Activated T-helper 2 cell treated with anti-CD3 and anti-CD28 coated beads, Interferon-gamma antibody, Interleukin-2, Interleukin-4, amounts not matched to agents 10 μg/mL and 5 μg/mL and 100 μg/mL, durations not matched to agents 14 hours and 24 hours and 36 hours (primary cell): ENCODE data around the gene ZNF383. TPM values are rescaled to one million over a fixed set of nuclear protein-coding genes. Genes with fewer than 3 reads are reported as not detected.
"Not testable (repeated sequence)": the region's sequence is repeated elsewhere in the genome, so short reads cannot be mapped to it uniquely, and the experiment has no call there.

Experiments
- DNase-seq: peaks from one replicate; pipeline ENCODE4 v3.0.0; 2021; ENCODE audit warnings: low spot score
- H3K27ac Mint-ChIP-seq: one replicate; pipeline ENCODE4 v1.8.0; 2021; ENCODE audit warnings: mixed read lengths
- H3K27me3 Mint-ChIP-seq: one replicate; pipeline ENCODE4 v1.8.0; 2021; ENCODE audit warnings: low read depth, mixed read lengths
- H3K36me3 Mint-ChIP-seq: one replicate; pipeline ENCODE4 v1.8.0; 2021; ENCODE audit warnings: low read depth, mixed read lengths
- H3K4me1 Mint-ChIP-seq: one replicate; pipeline ENCODE4 v1.8.0; 2021; ENCODE audit warnings: low read depth, mixed read lengths
- H3K4me3 Mint-ChIP-seq: one replicate; pipeline ENCODE4 v1.8.0; 2021; ENCODE audit warnings: low read depth, mild to moderate bottlenecking, moderate library complexity, mixed read lengths
- H3K9me3 Mint-ChIP-seq: one replicate; pipeline ENCODE4 v1.8.0; 2021; ENCODE audit warnings: mixed read lengths
- intact Hi-C: fragments of 100-400 bp; cut with micrococcal nuclease; formaldehyde crosslinking; loops from one replicate; pipeline ENCODE4 v1.15.1; 2023
- total RNA-seq: library from RNA; stranded (reverse); gene quantifications from 2 replicates; pipeline ENCODE4 v1.2.3, GENCODE V29; 2022

ZNF383 gene
- 5.2 and 7.4 TPM in 2 replicates for total RNA-seq

DNA sequence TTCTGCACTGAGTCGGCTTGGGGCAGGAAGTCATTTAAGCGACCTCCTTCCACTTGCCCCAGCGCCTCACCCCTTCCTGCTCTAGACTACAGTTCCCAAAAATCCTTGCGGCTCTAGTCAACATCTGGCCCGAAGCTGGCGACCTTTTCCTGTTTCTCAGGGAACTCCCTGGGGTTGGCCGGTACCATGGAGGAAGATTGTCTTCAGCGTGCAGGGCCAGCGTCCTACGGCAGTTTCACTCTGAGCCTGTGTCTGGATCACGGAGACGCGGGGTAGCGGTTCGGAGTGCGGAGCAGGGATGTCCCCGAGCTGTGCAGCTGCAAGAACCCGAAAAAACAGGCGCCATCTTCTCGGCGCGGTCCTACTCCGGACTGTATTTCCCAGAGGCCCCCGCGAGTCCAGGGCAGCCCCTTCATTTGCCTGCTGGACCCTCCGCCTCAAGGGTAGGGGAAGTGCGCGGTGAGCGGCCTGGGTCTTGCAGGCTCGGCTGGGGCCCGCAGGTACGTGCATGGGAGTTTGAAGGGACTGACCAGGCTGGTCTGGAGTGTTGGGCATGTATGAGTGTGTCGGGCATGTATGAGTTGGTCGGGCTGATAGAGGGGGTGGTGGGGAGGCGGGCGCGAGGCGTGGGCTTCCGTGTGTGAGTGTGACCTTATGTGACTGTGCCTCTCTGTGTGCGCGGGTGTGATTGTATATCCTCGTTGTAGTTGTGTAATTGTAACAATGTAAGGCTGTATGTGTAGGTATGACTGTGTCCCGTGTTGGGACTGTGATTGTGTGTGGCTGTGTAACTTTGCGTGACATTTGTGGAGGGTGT, at the start of gene ZNF383:
Gene ZNF383, plus strand, starts transcription at position 440 of the 817 bp plus-strand sequence. CDS start 12,240 bp downstream, outside the sequence.
- Mint-ChIP-seq H3K36me3 (peaks cover 47% of the 10 kb centered on the region), H3K4me1 (peaks cover 11% of the 10 kb centered on the region), H3K27ac (peak within 1 kb of the TSS; percentile 91), H3K9me3 (peaks cover 52% of the 10 kb centered on the region), H3K27me3 (no peaks in the 10 kb centered on the region), H3K4me3 (peak within 1 kb of the TSS; percentile 96)
- peak; percentile 80 for DNase-seq
- intact Hi-C loops = loop anchor here (1.0 to 10.0 kb wide), 14 partner anchors 46 to 1003 kb away; partner anchors contain the start of genes ZFP14, ZFP30, ZNF146 and ZNF260

DNA sequence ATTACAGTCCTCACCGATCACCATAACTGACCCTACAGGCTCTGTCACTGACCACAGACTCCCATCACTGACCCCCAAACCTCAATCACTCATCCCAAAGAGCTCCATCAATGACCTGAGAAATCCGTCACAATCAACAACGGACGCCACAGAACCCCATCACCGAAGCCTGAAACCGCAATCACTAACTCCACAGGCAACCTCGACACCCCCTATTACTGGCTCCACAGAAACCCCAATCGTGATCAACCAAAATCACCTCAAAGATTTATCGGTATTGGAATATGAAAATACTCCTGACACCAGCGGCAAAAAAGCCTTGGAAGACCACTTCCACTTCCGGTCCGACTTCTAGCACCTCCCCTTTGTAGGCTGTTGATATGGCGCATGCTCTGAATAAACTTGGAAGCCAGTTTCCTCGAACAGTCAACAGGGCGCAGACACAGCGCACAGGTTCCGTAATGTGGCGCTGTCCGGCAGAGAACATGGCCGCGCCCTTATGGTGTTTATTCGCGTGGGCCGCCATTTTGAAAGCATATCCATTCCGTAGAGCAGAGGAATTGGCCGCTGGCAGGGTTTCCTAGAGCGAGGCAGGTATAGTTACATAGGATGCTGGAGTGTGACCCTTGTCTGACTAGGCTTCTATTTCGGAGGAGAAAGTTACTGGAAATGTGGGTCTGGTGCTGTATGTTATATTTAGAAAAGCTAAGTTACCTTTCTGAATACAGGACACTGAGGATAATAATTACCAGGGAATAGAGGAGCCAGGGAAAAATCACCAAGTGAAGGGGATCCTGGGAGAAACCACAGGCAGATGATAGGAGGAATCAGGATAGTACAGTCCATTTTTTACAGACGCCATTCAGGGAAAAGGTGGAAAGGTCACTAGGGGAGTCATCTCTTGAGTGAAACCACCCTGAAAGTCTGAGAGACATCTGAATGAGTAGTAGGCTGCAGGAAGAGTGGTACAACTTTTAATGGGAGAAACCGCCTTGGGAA, 45.3 kb upstream of the ZNF383 start, which contains the start of gene ZNF585A:
Gene ZNF585A, minus strand, starts transcription at position 328 of the 999 bp plus-strand sequence. CDS start 2,785 bp downstream, outside the sequence.
- H3K4me1 Mint-ChIP-seq = no peaks in the 10 kb centered on the region
- intact Hi-C loops = loop anchor here (1.0 to 5.0 kb wide), 5 partner anchors 46 to 297 kb away; partner anchors contain the start of genes ZNF383, ZNF420, ZNF527 and ZNF568
- DNase-seq = peak; percentile 82
- peaks cover 54% of the 10 kb centered on the region for H3K9me3 Mint-ChIP-seq
- no peak within 1 kb of the TSS for H3K27ac Mint-ChIP-seq
- H3K36me3 Mint-ChIP-seq = peaks cover 25% of the 10 kb centered on the region
- no peaks in the 10 kb centered on the region for H3K27me3 Mint-ChIP-seq
- H3K4me3 Mint-ChIP-seq = no peak within 1 kb of the TSS

DNA sequence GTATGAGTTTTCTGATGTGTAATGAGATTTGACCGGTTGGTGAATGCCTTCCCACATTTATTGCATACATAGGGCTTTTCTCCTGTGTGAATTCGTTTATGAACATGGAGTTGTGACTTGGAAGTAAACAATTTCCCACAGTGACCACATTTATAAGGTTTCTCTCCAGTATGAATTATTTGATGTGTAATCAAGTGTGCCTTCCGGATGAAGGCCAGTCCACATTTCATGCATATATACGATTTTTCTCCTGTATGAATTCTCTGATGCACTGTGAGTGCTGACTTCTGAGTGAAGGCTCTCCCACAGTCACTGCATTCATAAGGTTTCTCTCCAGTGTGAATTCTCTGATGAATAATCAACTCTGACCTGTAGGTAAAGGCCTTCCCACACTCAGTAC, 31.9 kb upstream of the ZNF383 start:
- intact Hi-C loops = not testable (repeated sequence)
- Mint-ChIP-seq H3K36me3 (peaks cover 42% of the 10 kb centered on the region), H3K9me3 (peaks cover 72% of the 10 kb centered on the region)

DNA sequence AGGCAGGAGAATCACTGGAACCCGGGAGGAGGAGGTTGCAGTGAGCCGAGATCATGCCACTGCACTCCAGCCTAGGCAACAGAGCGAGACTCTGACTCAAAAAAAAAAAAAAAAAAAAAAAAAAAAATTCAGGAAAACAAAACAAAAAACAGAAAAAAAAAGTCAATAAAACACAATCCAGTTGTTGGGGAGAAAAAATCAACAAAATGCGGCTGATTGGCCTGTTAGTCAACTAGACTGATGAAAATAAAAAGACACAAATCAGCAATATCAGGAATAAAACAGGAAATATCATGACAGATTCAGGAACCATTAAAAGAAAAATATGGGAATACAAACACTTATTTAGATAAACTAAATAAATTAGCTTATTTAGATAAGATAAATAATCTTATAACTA, 22.8 kb upstream of the ZNF383 start:
- H3K4me3 Mint-ChIP-seq, H3K4me1 Mint-ChIP-seq, DNase-seq, H3K27me3 Mint-ChIP-seq, H3K27ac Mint-ChIP-seq, intact Hi-C loops: not testable (repeated sequence)
- Mint-ChIP-seq H3K36me3 (peaks cover 42% of the 10 kb centered on the region), H3K9me3 (peaks cover 55% of the 10 kb centered on the region)

More for the DNA sequence above, 31.9 kb upstream of the ZNF383 start:
- H3K27ac Mint-ChIP-seq, DNase-seq, H3K4me1 Mint-ChIP-seq, H3K4me3 Mint-ChIP-seq, H3K27me3 Mint-ChIP-seq: not testable (repeated sequence)

DNA sequence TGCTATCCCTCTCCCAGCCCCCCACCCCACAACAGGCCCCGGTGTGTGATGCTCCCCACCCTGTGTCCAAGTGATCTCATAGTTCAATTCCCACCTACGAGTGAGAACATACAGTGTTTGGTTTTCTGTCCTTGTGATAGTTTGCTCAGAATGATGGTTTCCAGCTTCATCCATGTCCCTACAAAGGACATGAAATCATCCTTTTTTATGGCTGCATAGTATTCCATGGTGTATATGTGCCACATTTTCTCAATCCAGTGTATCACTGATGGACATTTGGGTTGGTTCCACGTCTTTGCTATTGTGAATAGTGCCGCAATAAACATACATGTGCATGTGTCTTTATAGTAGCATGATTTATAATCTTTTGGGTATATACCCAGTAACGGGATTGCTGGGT, 20.9 kb upstream of the ZNF383 start:
- intact Hi-C loops, H3K27me3 Mint-ChIP-seq, DNase-seq, H3K4me3 Mint-ChIP-seq, H3K27ac Mint-ChIP-seq, H3K4me1 Mint-ChIP-seq: not testable (repeated sequence)
- Mint-ChIP-seq H3K9me3 (peaks cover 44% of the 10 kb centered on the region), H3K36me3 (peaks cover 37% of the 10 kb centered on the region)

DNA sequence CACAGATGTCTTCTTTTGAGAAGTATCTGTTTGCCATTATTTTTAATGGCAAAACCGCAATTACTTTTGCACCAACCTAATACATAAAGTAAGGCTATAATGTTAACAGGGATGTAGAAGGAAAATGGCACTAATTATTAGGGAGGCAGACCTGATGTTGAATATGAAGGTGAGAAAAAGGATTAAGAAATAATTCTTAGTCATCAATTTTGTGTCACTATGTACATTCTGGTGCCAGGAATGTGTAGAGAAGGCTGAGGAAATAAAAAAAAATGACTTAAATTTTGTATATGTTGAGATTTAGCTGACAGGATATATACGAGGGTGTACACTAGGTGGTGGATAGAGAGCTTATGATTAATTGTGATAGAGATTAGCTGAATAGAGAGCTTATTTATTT, 20.2 kb upstream of the ZNF383 start:
- Mint-ChIP-seq H3K27ac (no peak overlapping the region), H3K4me1 (no peaks in the 10 kb centered on the region), H3K36me3 (peaks cover 38% of the 10 kb centered on the region), H3K27me3 (no peaks in the 10 kb centered on the region), H3K9me3 (peaks cover 42% of the 10 kb centered on the region), H3K4me3 (no peak overlapping the region)
- no peak for DNase-seq
- intact Hi-C loops = no loop called here

DNA sequence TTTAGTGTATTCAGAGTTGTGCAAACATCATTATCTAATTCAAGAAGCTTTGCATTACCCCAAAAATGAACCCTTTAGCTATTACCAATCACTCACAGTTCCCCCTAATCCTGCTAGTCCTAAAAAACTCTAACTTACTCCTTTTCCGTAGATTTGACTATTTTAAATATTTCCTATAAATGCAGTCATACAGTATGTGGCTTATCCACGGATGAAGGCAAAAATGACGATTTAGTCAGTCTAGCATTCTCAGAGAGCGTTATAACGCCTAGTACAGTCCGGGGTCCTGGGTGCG, 587 bp upstream of the ZNF383 start:
- Mint-ChIP-seq H3K4me1 (peaks cover 11% of the 10 kb centered on the region), H3K27me3 (no peaks in the 10 kb centered on the region), H3K27ac (peak overlapping the region; percentile 91), H3K9me3 (peaks cover 52% of the 10 kb centered on the region), H3K36me3 (peaks cover 42% of the 10 kb centered on the region), H3K4me3 (peak overlapping the region; percentile 96)
- no peak for DNase-seq
- intact Hi-C loops = loop anchor here (1.0 to 10.0 kb wide), 10 partner anchors 245 to 1003 kb away; partner anchors contain the start of genes ZFP14, ZNF146, ZNF345 and ZNF540

DNA sequence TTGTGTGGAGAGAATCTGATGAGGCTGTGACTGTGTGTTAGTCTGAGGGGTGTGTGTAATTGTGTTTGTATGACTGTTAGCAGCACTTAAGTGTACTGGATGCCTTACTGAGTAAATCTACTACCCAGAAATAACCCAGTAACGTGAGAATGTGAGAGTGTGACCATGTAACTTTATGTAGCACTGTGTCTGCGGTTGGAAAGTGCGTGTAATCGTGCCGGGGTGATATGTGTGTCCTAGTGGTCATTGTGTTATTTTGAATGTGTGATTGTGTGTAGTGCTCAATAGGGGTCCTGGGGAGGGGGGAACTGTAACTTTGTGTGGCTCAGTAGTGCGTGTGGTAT, 550 bp downstream of the ZNF383 start:
- intact Hi-C loops = loop anchor here (1.0 to 10.0 kb wide), 12 partner anchors 46 to 1004 kb away; partner anchors contain the start of genes ZFP14, ZFP30, ZNF146 and ZNF260
- peaks cover 50% of the 10 kb centered on the region for H3K36me3 Mint-ChIP-seq
- peaks cover 11% of the 10 kb centered on the region for H3K4me1 Mint-ChIP-seq

DNA sequence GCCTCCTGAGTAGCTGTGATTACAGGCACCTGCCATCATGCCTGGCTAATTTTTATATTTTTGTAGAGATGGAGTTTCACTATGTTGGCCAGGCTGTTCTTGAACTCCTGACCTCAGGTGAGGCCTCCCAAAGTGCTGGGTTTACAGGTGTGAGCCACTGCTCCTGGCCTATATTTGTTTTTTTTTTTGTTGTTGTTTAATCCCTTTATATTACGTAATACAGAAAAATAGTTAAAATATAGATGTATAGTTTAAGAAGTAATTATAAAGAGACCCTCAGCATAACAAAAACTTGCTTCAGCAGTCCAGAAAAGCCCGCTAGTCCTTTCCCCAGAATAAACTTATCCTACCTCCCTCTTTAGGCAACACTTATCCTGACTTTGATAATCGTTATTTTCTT, 2.4 kb downstream of the ZNF383 start:
- Mint-ChIP-seq H3K36me3 (peaks cover 63% of the 10 kb centered on the region), H3K27ac (no peak overlapping the region)

More for the DNA sequence above, 550 bp downstream of the ZNF383 start:
- Mint-ChIP-seq H3K9me3 (peaks cover 51% of the 10 kb centered on the region), H3K4me3 (peak overlapping the region; percentile 96), H3K27ac (peak overlapping the region; percentile 91), H3K27me3 (no peaks in the 10 kb centered on the region)
- no peak for DNase-seq

DNA sequence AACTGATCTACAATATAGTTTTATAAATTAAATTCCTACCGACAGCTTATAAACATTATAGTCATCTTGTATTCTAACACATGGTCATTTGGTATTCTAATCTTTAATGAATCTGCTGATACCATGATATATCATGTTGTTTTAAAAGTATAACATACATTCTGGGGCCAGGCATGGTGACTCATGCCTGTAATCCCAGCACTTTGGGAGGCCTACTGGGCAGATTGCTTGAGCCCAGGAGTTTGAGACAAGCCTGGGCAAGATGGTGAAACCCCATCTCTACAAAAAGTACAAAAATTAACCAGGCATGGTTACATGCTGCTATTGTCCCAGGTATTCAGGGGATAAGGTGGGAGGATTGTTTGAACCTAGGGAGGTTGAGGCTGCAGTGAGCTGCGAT, 3.1 kb downstream of the ZNF383 start:
- H3K4me1 Mint-ChIP-seq = peaks cover 11% of the 10 kb centered on the region

More for the DNA sequence above, 2.4 kb downstream of the ZNF383 start:
- Mint-ChIP-seq H3K4me1 (peaks cover 11% of the 10 kb centered on the region), H3K9me3 (peaks cover 44% of the 10 kb centered on the region), H3K4me3 (peak overlapping the region; percentile 61), H3K27me3 (no peaks in the 10 kb centered on the region)
- intact Hi-C loops = no loop called here
- no peak for DNase-seq

DNA sequence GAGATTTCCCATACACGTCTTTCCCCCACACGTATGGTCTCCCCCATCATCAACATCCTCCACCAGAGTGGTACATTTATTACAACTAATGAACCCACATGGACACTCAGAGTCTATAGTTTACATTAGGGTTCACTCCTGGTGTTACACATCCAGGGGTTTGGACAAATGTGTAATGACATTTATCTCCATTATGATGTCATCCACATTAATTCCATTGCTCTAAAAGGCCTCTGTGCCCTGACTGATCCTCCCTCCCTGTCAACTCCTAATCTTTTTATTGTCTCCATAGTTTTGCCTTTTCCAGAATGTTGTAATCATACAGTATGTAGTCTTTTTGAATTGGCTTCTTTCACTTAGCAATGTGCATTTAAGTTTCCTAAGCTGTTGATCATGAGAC, 8.2 kb downstream of the ZNF383 start:
- H3K36me3 Mint-ChIP-seq = peaks cover 85% of the 10 kb centered on the region
- no peak for DNase-seq
- intact Hi-C loops = no loop called here
- H3K4me3 Mint-ChIP-seq = no peak overlapping the region
- H3K27ac Mint-ChIP-seq = no peak overlapping the region
- peaks cover 48% of the 10 kb centered on the region for H3K9me3 Mint-ChIP-seq
- H3K27me3 Mint-ChIP-seq = no peaks in the 10 kb centered on the region
- no peaks in the 10 kb centered on the region for H3K4me1 Mint-ChIP-seq

More for the DNA sequence above, 3.1 kb downstream of the ZNF383 start:
- no peaks in the 10 kb centered on the region for H3K27me3 Mint-ChIP-seq
- no peak overlapping the region for H3K4me3 Mint-ChIP-seq
- H3K9me3 Mint-ChIP-seq = peaks cover 44% of the 10 kb centered on the region
- H3K27ac Mint-ChIP-seq = no peak overlapping the region
- H3K36me3 Mint-ChIP-seq = peaks cover 71% of the 10 kb centered on the region
- intact Hi-C loops = no loop called here
- no peak for DNase-seq

DNA sequence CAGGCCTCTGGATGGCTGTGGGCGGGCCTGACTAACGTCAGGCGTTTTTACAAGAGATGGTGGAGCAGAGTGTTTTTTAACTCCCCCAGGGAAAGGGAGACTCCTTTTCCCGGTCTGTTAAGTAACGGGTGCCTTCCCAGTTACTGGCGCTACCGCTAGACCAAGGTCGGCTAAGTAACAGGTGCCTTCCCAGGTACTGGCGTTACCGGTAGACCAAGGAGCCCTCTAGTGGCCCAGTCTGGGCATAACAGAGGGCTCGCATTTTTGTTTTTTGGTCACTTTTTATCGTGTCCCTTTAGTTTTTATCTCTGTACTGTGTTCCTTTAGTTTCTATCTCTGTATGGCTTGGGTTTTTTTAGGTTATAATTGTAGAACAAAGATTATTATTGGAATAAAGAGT, 10.0 kb downstream of the ZNF383 start:
- no peak overlapping the region for H3K27ac Mint-ChIP-seq
- H3K36me3 Mint-ChIP-seq = peaks cover 85% of the 10 kb centered on the region
- no peaks in the 10 kb centered on the region for H3K27me3 Mint-ChIP-seq
- intact Hi-C loops = no loop called here
- H3K4me1 Mint-ChIP-seq = no peaks in the 10 kb centered on the region
- no peak for DNase-seq
- H3K4me3 Mint-ChIP-seq = no peak overlapping the region
- peaks cover 50% of the 10 kb centered on the region for H3K9me3 Mint-ChIP-seq
